HG03439 (cell line): ENCODE measurements around the gene ZNG1B.
"Not testable (repeated sequence)": the region's sequence is repeated elsewhere in the genome, so short reads cannot be mapped to it uniquely, and the experiment has no call there.

ENCODE experiments used
- ATAC-seq: cut with Tn5 transposase; IDR thresholded peaks from one replicate; pipeline ENCODE4 v1.9.1; 2021; ENCODE audit warnings: mild to moderate bottlenecking, moderate library complexity; ENCODE audit not compliant: unreplicated experiment

ZNG1B gene

GRCh38 chr2:113437508-113438465 lies at the start of gene ZNG1B:
TSS of gene ZNG1B (plus strand) at chr2:113437691. CDS start at chr2:113437869, 178 bp downstream.
- not testable (repeated sequence) for ATAC-seq

GRCh38 chr2:113390124-113390849 lies 47.2 kb upstream of the ZNG1B start:
- ATAC-seq, result peak; percentile 88

GRCh38 chr2:113391073-113391472 lies 46.4 kb upstream of the ZNG1B start:
- no peak for ATAC-seq

GRCh38 chr2:113406114-113406513 lies 31.4 kb upstream of the ZNG1B start:
- no peak for ATAC-seq

- ATAC-seq, result no peak
Observed at GRCh38 chr2:113407446-113408099, 29.9 kb upstream of the ZNG1B start.

- not testable (repeated sequence) for ATAC-seq
Observed at GRCh38 chr2:113411725-113412352, 25.7 kb upstream of the ZNG1B start.

GRCh38 chr2:113412774-113413173 lies 24.7 kb upstream of the ZNG1B start:
- not testable (repeated sequence) for ATAC-seq

GRCh38 chr2:113431773-113432172 lies 5.7 kb upstream of the ZNG1B start:
- not testable (repeated sequence) for ATAC-seq

GRCh38 chr2:113433468-113433867 lies 4.0 kb upstream of the ZNG1B start:
- not testable (repeated sequence) for ATAC-seq

GRCh38 chr2:113465770-113466169 lies 28.3 kb downstream of the ZNG1B start:
- ATAC-seq, result not testable (repeated sequence)

- ATAC-seq, result not testable (repeated sequence)
Observed at GRCh38 chr2:113476688-113477368, 39.3 kb downstream of the ZNG1B start.

GRCh38 chr2:113496527-113496926 lies 59.0 kb downstream of the ZNG1B start:
- not testable (repeated sequence) for ATAC-seq

GRCh38 chr2:113498365-113498764 lies 60.9 kb downstream of the ZNG1B start, which contains the start of gene FOXD4L1:
TSS of gene FOXD4L1 (plus strand) at chr2:113498665. CDS start at chr2:113499257, 592 bp downstream.
- ATAC-seq, result not testable (repeated sequence)

GRCh38 chr2:113499019-113499885 lies 61.8 kb downstream of the ZNG1B start:
- not testable (repeated sequence) for ATAC-seq

GRCh38 chr2:113499886-113500722 lies 62.6 kb downstream of the ZNG1B start:
- not testable (repeated sequence) for ATAC-seq

- ATAC-seq, result not testable (repeated sequence)
Observed at GRCh38 chr2:113500723-113501038, 63.2 kb downstream of the ZNG1B start.

- ATAC-seq, result peak; percentile 22
Observed at GRCh38 chr2:113502216-113503093, 65.0 kb downstream of the ZNG1B start.
